Naive thymus-derived CD8-positive, alpha-beta T cell (primary cell): Measurements from ENCODE around the gene KDM4C. TPM values are rescaled to one million over a fixed set of nuclear protein-coding genes. Genes with fewer than 3 reads are reported as not detected.

Source experiments
- ATAC-seq, 2 donors: fragments of 150-1000 bp; cut with Tn5 transposase in 1 of 2; sonication (Bioruptor Pico), chemical (Tn5 transposase) in 1 of 2; 1 replicate in 1 of 2; 2 replicates in 1 of 2; pipeline ENCODE4 v1.10.0; 2021; ENCODE audit warnings: mild to moderate bottlenecking in 2 of 2, moderate library complexity in 2 of 2
- POLR2A ChIA-PET: fragments of 350-600 bp; sonication (Branson Sonifier 250); formaldehyde crosslinking; loops from one replicate; lab custom pipeline; 2021; ENCODE audit warnings: antibody characterized with exemption; lab: Charles Lee
- DNase-seq, 10 donors: peaks; one replicate each; pipeline versions ENCODE4 v3.0.0 to v3.0.0-alpha.2; 2020 to 2022
- H3K27ac Mint-ChIP-seq, 10 donors: one replicate each; pipeline ENCODE4 v1.8.0; 2020 to 2022; ENCODE audit warnings: mild to moderate bottlenecking in 10 of 10, mixed read lengths in 10 of 10, moderate library complexity in 4 of 10, inconsistent platforms in 1 of 10
- H3K27me3 Mint-ChIP-seq, 5 donors: one replicate each; pipeline ENCODE4 v1.8.0; 2021 to 2022; ENCODE audit warnings: mixed read lengths in 5 of 5
- H3K36me3 Mint-ChIP-seq, 3 donors: one replicate each; pipeline ENCODE4 v1.8.0; 2020 to 2022; ENCODE audit warnings: mixed read lengths in 3 of 3, mild to moderate bottlenecking in 2 of 3, inconsistent platforms in 1 of 3
- H3K4me1 Mint-ChIP-seq, 4 donors: one replicate each; pipeline ENCODE4 v1.8.0; 2021 to 2022; ENCODE audit warnings: mixed read lengths in 4 of 4
- H3K4me3 Mint-ChIP-seq, 10 donors: one replicate each; pipeline ENCODE4 v1.8.0; 2020 to 2022; ENCODE audit warnings: mild to moderate bottlenecking in 10 of 10, mixed read lengths in 10 of 10, moderate library complexity in 6 of 10, inconsistent platforms in 1 of 10
- H3K9me3 Mint-ChIP-seq, 9 donors: one replicate each; pipeline ENCODE4 v1.8.0; 2020 to 2022; ENCODE audit warnings: mixed read lengths in 9 of 9, mild to moderate bottlenecking in 3 of 9, inconsistent platforms in 1 of 9, moderate library complexity in 1 of 9
- polyA plus RNA-seq, 3 donors: library from polyadenylated mRNA; unstranded; fragments of 300-500 nt; fragmentation: Illumina TruSeq; gene quantifications; one replicate each; pipeline ENCODE4 v1.2.3, GENCODE V29; 2021
- total RNA-seq, 8 experiments: library from RNA in 2 of 8; stranded (reverse) in 2 of 8; gene quantifications; one replicate each; pipeline ENCODE4 v1.2.3 and lab custom pipeline; 2021 to 2026

Gene KDM4C
- total and polyA plus RNA-seq, 5 experiments from 2014 or later, result 27.5 to 83.6 (median 27.8) TPM

DNA sequence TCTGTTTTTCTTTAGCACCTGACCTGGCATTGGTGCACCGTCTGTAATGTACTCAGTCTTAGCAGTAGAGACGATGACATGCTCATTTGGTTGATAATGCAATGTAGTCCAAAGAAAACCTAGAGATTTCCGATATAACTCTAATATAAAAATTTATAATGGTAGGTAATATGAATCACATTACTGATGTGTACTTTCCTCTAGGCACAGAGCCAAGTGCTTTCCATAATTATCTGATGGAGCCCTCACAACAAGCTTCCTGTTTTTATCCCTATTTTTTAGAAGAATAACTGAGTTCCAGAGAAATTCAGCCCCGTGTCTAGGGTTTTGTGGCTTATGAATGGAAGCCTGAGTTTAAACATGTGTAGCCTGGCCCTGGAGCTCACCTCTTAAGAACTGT, 53.7 kb downstream of the KDM4C start:
- Mint-ChIP-seq H3K4me1 (peaks cover 1 to 13% (median 9%) of the 10 kb centered on the region in 4 donors), H3K36me3 (peaks cover 0 to 52% (median 5%) of the 10 kb centered on the region in 3 donors), H3K27ac (no peak overlapping the region), H3K27me3 (no peaks in the 10 kb centered on the region), H3K4me3 (no peak overlapping the region), H3K9me3 (no peaks in the 10 kb centered on the region)
- DNase-seq (no peak), ATAC-seq (no peak)
- POLR2A ChIA-PET, result interaction anchor here (0.6 kb wide), 1 partner anchor 1737 kb away, joined by 3 read pairs; no protein-coding TSS in a partner anchor

GRCh38 chr9:6816581-6816980, 58.8 kb downstream of the KDM4C start:
- Mint-ChIP-seq H3K4me1 (peaks cover 12 to 39% (median 28%) of the 10 kb centered on the region in 4 donors), H3K27ac (peak overlapping the region in 7 of 10 donors; percentile 0 to 61 (median 29)), H3K27me3 (no peaks in the 10 kb centered on the region), H3K9me3 (no peaks in the 10 kb centered on the region), H3K4me3 (no peak overlapping the region), H3K36me3 (peaks cover 6 to 63% (median 17%) of the 10 kb centered on the region in 3 donors)
- POLR2A ChIA-PET, result no interaction called here
- DNase-seq (no peak), ATAC-seq (no peak)

DNA sequence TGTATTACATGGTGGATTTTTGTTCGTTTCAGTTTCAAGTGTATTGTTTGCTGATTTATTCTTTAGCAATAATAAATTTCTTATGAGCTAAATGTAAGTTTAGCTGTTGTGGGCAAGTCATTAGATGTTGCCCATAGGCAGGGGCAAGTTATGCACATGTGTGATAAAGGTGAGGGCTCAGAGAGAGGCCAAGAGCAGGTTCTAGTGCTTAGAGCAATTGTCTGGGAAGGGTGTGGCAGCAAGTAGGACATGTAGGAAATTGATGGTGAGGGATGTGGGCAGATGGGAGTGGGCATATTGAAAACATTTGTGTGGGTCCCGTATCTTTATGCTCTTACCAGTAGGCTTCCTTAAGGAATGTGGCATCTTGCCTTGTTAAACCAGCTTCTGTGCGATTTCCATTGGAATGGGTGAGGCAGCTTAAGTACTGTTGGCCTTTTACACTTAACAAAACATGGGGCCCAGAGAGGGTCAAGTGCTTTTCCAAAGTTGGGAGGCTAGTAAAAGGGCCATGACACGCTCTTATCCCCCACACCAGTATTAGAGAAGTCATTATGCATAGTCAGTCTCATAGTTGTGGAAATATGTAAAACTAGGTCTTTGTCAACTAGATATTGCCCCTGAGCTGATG, 60.6 kb downstream of the KDM4C start:
- Mint-ChIP-seq H3K27me3 (no peaks in the 10 kb centered on the region), H3K36me3 (peaks cover 11 to 73% (median 20%) of the 10 kb centered on the region in 3 donors), H3K4me3 (no peak overlapping the region), H3K4me1 (peaks cover 13 to 51% (median 28%) of the 10 kb centered on the region in 4 donors), H3K9me3 (no peaks in the 10 kb centered on the region), H3K27ac (peak overlapping the region in 1 of 10 donors; percentile 9)
- ATAC-seq (no peak), DNase-seq (no peak)
- POLR2A ChIA-PET, result interaction anchor here (1.8 kb wide), 1 partner anchor 61 kb away, joined by 5 read pairs; no protein-coding TSS in a partner anchor

- DNase-seq (no peak), ATAC-seq (no peak)
- H3K9me3 Mint-ChIP-seq, result no peaks in the 10 kb centered on the region
- POLR2A ChIA-PET, result interaction anchor here (1.8 kb wide), 1 partner anchor 62 kb away, joined by 5 read pairs; no protein-coding TSS in a partner anchor
- H3K27me3 Mint-ChIP-seq, result no peaks in the 10 kb centered on the region
- H3K27ac Mint-ChIP-seq, result no peak overlapping the region
- peaks cover 14 to 78% (median 27%) of the 10 kb centered on the region in 3 donors for H3K36me3 Mint-ChIP-seq
- peaks cover 17 to 52% (median 27%) of the 10 kb centered on the region in 4 donors for H3K4me1 Mint-ChIP-seq
- H3K4me3 Mint-ChIP-seq, result no peak overlapping the region
These were observed 61.3 kb downstream of the KDM4C start for GRCh38 chr9:6819112-6819511.

DNA sequence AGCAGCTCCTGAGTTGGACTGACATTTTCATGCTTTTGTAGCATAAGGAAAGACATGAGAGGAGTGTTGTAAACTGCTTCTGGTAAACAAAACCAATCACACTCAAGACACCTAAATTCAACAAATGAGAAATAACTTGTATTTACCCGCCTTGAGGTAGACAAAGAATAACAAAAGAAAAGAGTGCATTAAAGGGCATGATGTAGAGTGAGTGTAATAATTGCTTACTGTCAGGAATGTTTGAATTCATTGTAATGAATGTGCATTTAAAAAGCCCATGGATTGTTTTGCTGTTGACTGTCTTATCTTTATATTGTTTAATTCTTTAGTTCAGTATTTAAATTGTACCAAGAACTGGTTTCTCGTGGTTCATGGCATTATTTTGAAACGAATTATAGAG, 61.8 kb downstream of the KDM4C start:
- Mint-ChIP-seq H3K9me3 (no peaks in the 10 kb centered on the region), H3K36me3 (peaks cover 14 to 77% (median 29%) of the 10 kb centered on the region in 3 donors), H3K27ac (peak overlapping the region in 2 of 10 donors; percentile 75 to 76), H3K4me3 (no peak overlapping the region), H3K4me1 (peaks cover 17 to 52% (median 27%) of the 10 kb centered on the region in 4 donors), H3K27me3 (no peaks in the 10 kb centered on the region)
- DNase-seq, result no peak
- no peak for ATAC-seq
- POLR2A ChIA-PET, result no interaction called here

- Mint-ChIP-seq H3K9me3 (no peaks in the 10 kb centered on the region), H3K27me3 (no peaks in the 10 kb centered on the region), H3K27ac (peak overlapping the region in 2 of 10 donors; percentile 13 to 36), H3K4me3 (no peak overlapping the region), H3K4me1 (peaks cover 17 to 43% (median 25%) of the 10 kb centered on the region in 4 donors), H3K36me3 (peaks cover 14 to 77% (median 29%) of the 10 kb centered on the region in 3 donors)
- POLR2A ChIA-PET, result no interaction called here
- ATAC-seq (no peak), DNase-seq (no peak)
These were observed 64.9 kb downstream of the KDM4C start for GRCh38 chr9:6822696-6823095.

GRCh38 chr9:6827439-6828145, 69.8 kb downstream of the KDM4C start:
- DNase-seq (peak in 7 of 10 donors; percentile 5 to 47 (median 37)), ATAC-seq (peak; percentile 40 to 46)
- POLR2A ChIA-PET, result interaction anchor here (1.6 kb wide), 1 partner anchor 70 kb away, joined by 8 read pairs; the partner anchor contains the start of gene KDM4C
- H3K4me1 Mint-ChIP-seq, result peaks cover 5 to 22% (median 15%) of the 10 kb centered on the region in 4 donors
- H3K27ac Mint-ChIP-seq, result peak overlapping the region in 7 of 10 donors; percentile 2 to 71 (median 53)
- H3K4me3 Mint-ChIP-seq, result no peak overlapping the region
- peaks cover 0 to 7% (median 0%) of the 10 kb centered on the region in 9 donors for H3K9me3 Mint-ChIP-seq
- H3K36me3 Mint-ChIP-seq, result peaks cover 18 to 72% (median 37%) of the 10 kb centered on the region in 3 donors
- H3K27me3 Mint-ChIP-seq, result no peaks in the 10 kb centered on the region

DNA sequence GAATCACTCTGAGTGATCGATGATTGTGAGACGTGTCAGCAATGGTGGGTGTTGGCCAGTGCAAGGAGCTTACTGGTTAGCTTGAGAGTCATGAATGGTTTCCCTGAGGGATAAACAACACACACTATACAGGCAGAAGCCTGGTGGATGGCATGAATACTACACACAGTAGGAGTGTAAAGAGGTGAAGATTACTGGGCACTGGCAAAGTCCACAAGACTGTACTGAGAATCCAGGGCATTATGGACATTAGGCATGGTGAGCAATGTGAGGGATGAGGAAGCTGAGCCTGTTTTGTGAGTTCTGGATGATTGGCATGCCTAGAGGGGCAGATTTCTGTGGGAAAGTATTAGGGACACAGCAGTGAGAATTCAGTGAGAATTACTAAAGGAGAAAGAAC, 71.3 kb downstream of the KDM4C start:
- no peak for DNase-seq
- Mint-ChIP-seq H3K27ac (peak overlapping the region in 4 of 10 donors; percentile 22 to 85 (median 47)), H3K4me1 (peaks cover 5 to 17% (median 11%) of the 10 kb centered on the region in 4 donors), H3K9me3 (peaks cover 0 to 7% (median 0%) of the 10 kb centered on the region in 9 donors), H3K36me3 (peaks cover 10 to 66% (median 38%) of the 10 kb centered on the region in 3 donors), H3K4me3 (no peak overlapping the region), H3K27me3 (no peaks in the 10 kb centered on the region)
- no peak for ATAC-seq
- POLR2A ChIA-PET, result no interaction called here

DNA sequence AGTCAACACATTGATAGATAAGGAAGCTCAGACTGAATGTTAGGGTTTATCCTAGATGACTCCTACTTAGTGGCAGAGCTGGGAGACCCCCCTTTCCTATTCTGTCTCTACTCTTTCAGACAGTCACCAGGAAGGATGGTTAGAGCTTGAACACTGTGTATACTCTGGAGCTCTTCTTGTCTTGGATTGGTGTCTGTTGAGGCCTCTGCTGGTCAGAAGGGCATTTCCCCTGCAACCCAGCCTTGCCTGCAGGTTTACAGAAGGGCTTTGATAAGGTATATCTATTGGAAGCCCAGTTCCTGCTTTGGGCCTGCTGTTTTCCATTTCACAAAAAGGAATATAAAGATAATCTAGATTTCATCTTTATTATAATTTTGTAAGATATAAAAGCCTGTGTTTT, 71.8 kb downstream of the KDM4C start:
- peak overlapping the region in 3 of 10 donors; percentile 30 to 63 (median 57) for H3K27ac Mint-ChIP-seq

DNA sequence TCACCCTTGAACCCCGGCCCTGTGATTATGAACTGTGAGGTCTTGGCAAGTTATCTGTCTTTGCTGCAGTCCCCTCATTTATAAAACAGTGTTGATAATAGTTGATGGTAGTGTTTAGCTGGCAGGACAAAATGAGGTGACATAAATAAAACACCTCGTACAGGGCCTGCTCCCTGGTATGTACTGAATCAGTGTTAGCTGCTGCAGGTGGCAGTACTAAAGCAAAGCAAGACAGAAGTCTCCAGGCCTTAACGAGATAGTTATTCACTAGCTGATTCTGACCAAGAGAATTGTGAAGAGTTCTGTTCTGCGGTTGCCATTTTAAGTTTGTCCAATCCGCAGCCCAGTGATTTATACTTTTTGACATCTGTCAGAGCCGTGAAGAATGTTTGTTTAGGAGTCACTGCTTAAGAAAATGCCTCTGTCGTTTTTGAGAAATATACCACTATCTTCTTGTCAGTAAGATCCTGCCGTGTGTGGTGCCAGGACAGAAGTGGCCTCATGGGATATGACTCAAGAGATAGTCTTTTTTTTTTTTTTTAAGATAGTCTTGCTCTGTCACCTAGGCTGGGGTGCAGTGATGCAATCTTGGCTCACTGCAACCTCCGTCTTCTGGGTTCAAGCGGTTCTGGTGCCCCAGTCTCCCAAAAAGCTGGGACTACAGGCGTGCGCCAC, 75.9 kb downstream of the KDM4C start:
- Mint-ChIP-seq H3K36me3 (peaks cover 21 to 70% (median 59%) of the 10 kb centered on the region in 3 donors), H3K9me3 (peaks cover 0 to 12% (median 3%) of the 10 kb centered on the region in 9 donors), H3K4me3 (no peak overlapping the region), H3K4me1 (peaks cover 0 to 10% (median 6%) of the 10 kb centered on the region in 4 donors), H3K27me3 (no peaks in the 10 kb centered on the region), H3K27ac (peak overlapping the region in 3 of 10 donors; percentile 13 to 15 (median 14))
- POLR2A ChIA-PET, result no interaction called here
- DNase-seq (no peak), ATAC-seq (no peak)

More for the DNA sequence above, 71.8 kb downstream of the KDM4C start:
- peaks cover 0 to 9% (median 0%) of the 10 kb centered on the region in 9 donors for H3K9me3 Mint-ChIP-seq
- no peak for ATAC-seq
- H3K27me3 Mint-ChIP-seq, result no peaks in the 10 kb centered on the region
- H3K4me3 Mint-ChIP-seq, result no peak overlapping the region
- peaks cover 5 to 17% (median 11%) of the 10 kb centered on the region in 4 donors for H3K4me1 Mint-ChIP-seq
- H3K36me3 Mint-ChIP-seq, result peaks cover 14 to 67% (median 40%) of the 10 kb centered on the region in 3 donors
- POLR2A ChIA-PET, result no interaction called here
- DNase-seq, result no peak

DNA sequence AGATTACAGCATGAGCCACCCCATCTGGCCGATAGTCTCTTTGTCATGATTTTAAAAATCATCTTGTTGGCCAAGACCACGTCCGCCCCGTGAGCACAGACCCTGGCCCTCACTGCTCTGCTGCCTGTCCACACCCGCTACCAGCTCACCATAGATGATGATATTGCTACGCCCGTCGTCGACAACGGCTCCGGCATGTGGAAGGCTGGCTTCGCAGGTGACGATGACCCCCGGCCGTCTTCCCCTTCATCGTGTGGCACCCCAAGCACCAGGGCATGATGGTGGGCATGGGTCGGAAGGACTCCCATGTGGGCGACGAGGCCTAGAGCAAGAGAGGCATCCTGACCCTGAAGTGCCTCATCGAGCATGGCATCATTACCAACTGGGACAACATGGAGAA, 76.5 kb downstream of the KDM4C start:
- peaks cover 21 to 64% (median 54%) of the 10 kb centered on the region in 3 donors for H3K36me3 Mint-ChIP-seq
- H3K4me3 Mint-ChIP-seq, result no peak overlapping the region
- no peak for DNase-seq
- POLR2A ChIA-PET, result no interaction called here
- no peak overlapping the region for H3K27ac Mint-ChIP-seq
- no peak for ATAC-seq
- H3K4me1 Mint-ChIP-seq, result peaks cover 0 to 4% (median 1%) of the 10 kb centered on the region in 4 donors
- peaks cover 0 to 12% (median 3%) of the 10 kb centered on the region in 9 donors for H3K9me3 Mint-ChIP-seq
- H3K27me3 Mint-ChIP-seq, result no peaks in the 10 kb centered on the region

GRCh38 chr9:6838158-6838557, 80.4 kb downstream of the KDM4C start:
- POLR2A ChIA-PET, result no interaction called here
- Mint-ChIP-seq H3K4me1 (peaks cover 8 to 18% (median 14%) of the 10 kb centered on the region in 4 donors), H3K27me3 (no peaks in the 10 kb centered on the region), H3K4me3 (no peak overlapping the region), H3K36me3 (peaks cover 11 to 47% (median 34%) of the 10 kb centered on the region in 3 donors), H3K9me3 (peaks cover 0 to 5% (median 0%) of the 10 kb centered on the region in 9 donors), H3K27ac (no peak overlapping the region)
- no peak for ATAC-seq
- no peak for DNase-seq
